GM19455 (cell line): ENCODE data around the gene TRIM25.

ENCODE experiments used
- ATAC-seq: cut with Tn5 transposase; IDR thresholded peaks from one replicate; pipeline ENCODE4 v1.9.1; 2021; ENCODE audit not compliant: unreplicated experiment

TRIM25 gene

DNA sequence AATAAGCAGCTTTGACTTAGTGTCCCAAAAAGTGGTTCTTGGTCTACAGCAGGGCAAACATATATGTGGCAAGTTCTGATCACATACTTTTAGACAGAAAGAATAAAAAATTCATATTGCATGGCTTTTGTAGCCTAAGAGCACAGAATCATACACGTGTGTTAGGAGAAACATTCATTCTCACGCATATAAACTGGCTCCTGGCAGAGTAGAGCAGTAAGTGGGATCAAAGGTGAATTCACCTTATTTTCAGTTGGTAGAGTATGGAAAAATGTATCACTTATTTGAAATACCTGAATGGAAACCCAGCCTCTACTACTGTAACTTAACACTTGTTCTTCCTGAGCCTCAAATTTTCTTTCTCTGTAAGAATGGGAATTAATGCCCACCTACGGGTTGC is 45.1 kb downstream of the TRIM25 start:
- ATAC-seq: no peak

- ATAC-seq: no peak
Measured at GRCh38 chr17:56867948-56868376, 45.9 kb downstream of the TRIM25 start.

DNA sequence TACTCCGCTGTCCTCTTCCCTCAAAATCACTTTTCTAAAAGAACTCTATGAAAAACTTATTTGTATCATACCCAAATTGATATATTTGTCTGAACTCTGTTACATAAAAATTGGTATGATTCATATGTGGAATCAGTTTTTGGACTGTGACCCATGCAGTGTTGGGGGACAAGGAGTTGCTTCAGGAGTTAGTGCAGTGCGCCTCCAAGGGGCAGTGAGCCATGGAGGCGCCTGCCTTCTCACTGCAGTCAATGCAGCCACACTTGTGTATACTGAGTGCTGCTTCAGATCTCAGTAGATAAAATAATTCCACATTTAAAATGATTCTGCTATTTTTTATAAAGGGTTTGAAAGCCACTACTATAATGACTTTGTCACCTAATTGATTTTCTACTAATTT is 47.4 kb downstream of the TRIM25 start:
- no peak for ATAC-seq

- ATAC-seq: no peak
Measured at GRCh38 chr17:56866076-56866475, 47.8 kb downstream of the TRIM25 start.

DNA sequence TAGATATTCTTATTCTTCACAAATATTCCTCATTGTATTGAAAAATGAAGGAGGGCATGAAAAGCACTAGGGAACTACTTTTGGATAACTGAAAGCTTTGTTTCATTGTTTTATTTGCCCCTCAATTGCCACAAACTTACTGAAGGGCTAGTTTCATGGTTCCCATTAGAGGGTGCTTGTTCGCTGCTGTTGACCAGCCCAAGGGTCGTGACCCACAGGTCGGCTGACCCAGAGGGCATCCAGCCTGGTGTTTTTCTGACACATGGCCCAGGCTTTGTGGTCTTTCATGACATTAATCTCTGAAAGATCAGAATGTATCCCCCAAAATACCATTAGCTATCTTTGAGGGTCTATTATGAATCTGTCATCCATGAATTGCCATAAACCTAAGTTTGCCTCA is 49.9 kb downstream of the TRIM25 start:
- no peak for ATAC-seq

GRCh38 chr17:56861899-56862298 is 52.0 kb downstream of the TRIM25 start:
- ATAC-seq: no peak

- ATAC-seq: no peak
Measured at GRCh38 chr17:56851008-56851407, 62.8 kb downstream of the TRIM25 start.

DNA sequence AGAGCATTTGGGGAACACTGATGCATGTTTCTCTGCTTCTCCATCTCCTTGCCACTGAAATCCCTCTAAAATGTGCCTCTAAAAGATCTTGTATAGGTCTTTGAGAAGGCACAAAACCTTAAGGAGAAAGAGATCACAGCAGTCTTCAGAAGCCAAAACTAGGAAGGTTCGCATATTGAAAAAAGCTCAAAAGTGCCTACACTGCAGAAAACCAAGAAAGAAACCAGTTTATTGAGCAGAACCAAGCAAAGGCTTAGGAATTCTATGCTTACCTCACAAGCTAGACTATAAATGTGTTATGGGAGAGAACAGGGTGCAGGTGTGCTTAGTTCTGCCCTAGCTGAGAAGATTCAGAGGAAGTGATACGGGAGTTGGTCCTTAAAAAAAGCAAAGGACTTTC is 63.3 kb downstream of the TRIM25 start:
- ATAC-seq: no peak

GRCh38 chr17:56849131-56849530 is 64.7 kb downstream of the TRIM25 start:
- ATAC-seq: no peak

- no peak for ATAC-seq
Measured at GRCh38 chr17:56847106-56847505, 66.7 kb downstream of the TRIM25 start.

- no peak for ATAC-seq
Measured at GRCh38 chr17:56845934-56846333, 67.9 kb downstream of the TRIM25 start.

DNA sequence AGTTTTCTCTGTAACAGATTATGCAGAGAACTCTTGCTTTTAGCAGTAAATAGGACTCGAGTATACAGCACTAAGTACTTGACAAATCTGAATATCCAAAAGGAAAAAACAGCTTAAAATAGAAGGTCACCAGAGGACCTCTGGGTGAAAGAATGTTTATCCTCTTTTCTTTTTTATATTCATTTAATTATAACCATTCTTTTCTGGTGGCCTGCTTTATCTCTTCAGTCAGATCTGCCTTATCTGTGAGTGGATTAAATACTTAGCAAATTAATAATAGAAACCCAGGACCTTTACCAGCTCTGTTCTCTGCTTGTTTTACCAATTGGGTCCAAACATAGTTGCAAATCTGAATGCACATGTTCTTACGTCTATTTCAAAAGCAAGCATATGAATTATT is 71.3 kb downstream of the TRIM25 start:
- ATAC-seq: no peak

DNA sequence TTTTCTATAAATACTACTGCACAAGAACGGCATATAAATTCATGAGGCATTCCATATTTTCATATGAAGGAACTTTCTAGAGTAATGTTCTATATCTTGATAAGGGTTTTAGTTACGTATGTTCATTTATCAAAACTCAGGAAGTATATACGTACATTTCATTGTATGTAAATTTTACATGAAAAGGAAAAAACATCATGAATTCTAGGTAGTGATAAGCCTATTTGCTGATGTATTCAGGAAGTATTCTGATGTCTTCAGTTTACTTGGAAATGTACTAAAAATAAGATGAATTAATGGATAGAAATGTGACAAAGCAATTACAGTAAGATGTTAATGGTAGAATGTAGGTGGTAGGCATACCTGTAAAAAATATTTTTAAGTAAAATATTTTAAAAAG is 75.2 kb downstream of the TRIM25 start:
- no peak for ATAC-seq
